Ascending aorta (tissue), 1 donor: ENCODE measurements around the gene VPREB3. TPM values are rescaled to one million over a fixed set of nuclear protein-coding genes. Genes with fewer than 3 reads are reported as not detected.

Experiments
- total RNA-seq: library from RNA; depleted of rRNA; stranded (reverse); fragments of >200 nt; gene quantifications from one replicate; pipeline ENCODE4 v1.1.0, GENCODE V29; 2016

The VPREB3 gene
- total RNA-seq, 1 donor from 2014 or later: not detected

Other genes starting within 250 kb of the VPREB3 start
- not detected for gene IGLL1, start 174.1 kb downstream of the VPREB3 start, total RNA-seq
- not detected for gene DRICH1, start 122.1 kb downstream of the VPREB3 start, total RNA-seq
- gene RGL4, start 63.4 kb downstream of the VPREB3 start, total RNA-seq: not detected
- 5.2 TPM for gene ZNF70, start 3.3 kb downstream of the VPREB3 start, total RNA-seq
- not detected for gene C22orf15, start 8.6 kb upstream of the VPREB3 start, total RNA-seq
- 2.0 TPM for gene CHCHD10, start 13.5 kb upstream of the VPREB3 start, total RNA-seq
- 7.6 TPM for gene MMP11, start 18.4 kb upstream of the VPREB3 start, total RNA-seq
- gene SMARCB1, start 32.5 kb upstream of the VPREB3 start, total RNA-seq: 22.1 TPM
- gene DERL3, start 84.6 kb upstream of the VPREB3 start, total RNA-seq: 7.5 TPM
- not detected for gene SLC2A11, start 103.5 kb upstream of the VPREB3 start, total RNA-seq
- 527 TPM for gene MIF, start 140.0 kb upstream of the VPREB3 start, total RNA-seq
- not detected for gene GSTT2B, start 206.8 kb upstream of the VPREB3 start, total RNA-seq
- gene DDTL, start 212.5 kb upstream of the VPREB3 start, total RNA-seq: not detected
- 275 TPM for gene DDT, start 220.0 kb upstream of the VPREB3 start, total RNA-seq
- not detected for gene GSTT2, start 225.7 kb upstream of the VPREB3 start, total RNA-seq